ENCODE data around the gene CAMK2A. TPM values are rescaled to one million over a fixed set of nuclear protein-coding genes. Genes with fewer than 3 reads are reported as not detected.

The CAMK2A gene
- total and polyA plus RNA-seq, 2 experiments from 2014 or later: 0.18 TPM; not detected in 1

- TF ChIP-seq ETS1 (IDR thresholded peaks at IDR 0.05): no peak
- TF ChIP-seq CREB1 (CRISPR knock-in tag; IDR thresholded peaks at IDR 0.05; ENCODE audit: low read depth): no peak
- TF ChIP-seq POLR2AphosphoS5 (IDR thresholded peaks at IDR 0.05; ENCODE audit: low read depth): no peak
- TF ChIP-seq ZNF462 (CRISPR knock-in tag; IDR thresholded peaks at IDR 0.05): no peak
Measured at GRCh38 chr5:150313501-150313900, 23.9 kb upstream of the CAMK2A start (continued).

- no peak overlapping the region for H3K27ac Mint-ChIP-seq
- no peak overlapping the region for H3K27ac ChIP-seq (ENCODE audit: low read depth)
- TF ChIP-seq ZNF114 (CRISPR knock-in tag; IDR thresholded peaks at IDR 0.05) (no peak), CTCF (conservative IDR thresholded peaks at IDR 0.05; ENCODE audit: low read depth in 2 of 2) (no peak), JUNB (IDR thresholded peaks at IDR 0.05; ENCODE audit: unreplicated experiment) (no peak), POLR2AphosphoS5 (IDR thresholded peaks at IDR 0.05; ENCODE audit: low read depth) (no peak), ZNF331 (CRISPR knock-in tag; IDR thresholded peaks at IDR 0.05; ENCODE audit: low read depth) (no peak), NANOG (IDR thresholded peaks at IDR 0.05; ENCODE audit: borderline replicate concordance) (no peak), EZH2 (IDR thresholded peaks at IDR 0.05; ENCODE audit: low read depth, unreplicated experiment) (no peak), EZH2phosphoT487 (IDR thresholded peaks at IDR 0.05; ENCODE audit: unreplicated experiment) (no peak)
Measured at GRCh38 chr5:150312518-150312917, 22.9 kb upstream of the CAMK2A start.

More at GRCh38 chr5:150312518-150312917, 22.9 kb upstream of the CAMK2A start:
- DNase-seq (ENCODE audit: low spot score): no peak
- Histone ChIP-seq H3K4me1 (ENCODE audit: insufficient read depth) (no peaks in the 10 kb centered on the region), H3K27me3 (ENCODE audit: insufficient read depth) (no peaks in the 10 kb centered on the region), H3K79me2 (replicated peaks; ENCODE audit: insufficient read depth) (no peaks in the 10 kb centered on the region), H4K20me1 (replicated peaks; ENCODE audit: insufficient read depth) (no peaks in the 10 kb centered on the region), H3K9me2 (ENCODE audit: insufficient read depth) (no peaks in the 10 kb centered on the region), H3F3A (replicated peaks; ENCODE audit: low read depth) (no peaks in the 10 kb centered on the region), H3K4me3 (no peak overlapping the region), H3K36me3 (ENCODE audit: insufficient read depth) (no peaks in the 10 kb centered on the region), H2AFZ (no peak overlapping the region), H3K4me2 (no peak overlapping the region)
- peaks cover 9% of the 10 kb centered on the region; the same call in 2 of the 3 replicates for H3K4me1 Mint-ChIP-seq
- peaks cover 5% of the 10 kb centered on the region for H3K27me3 Mint-ChIP-seq (ENCODE audit: insufficient read depth, low read depth, poor library complexity)
- no peaks in the 10 kb centered on the region for H3K9me3 Mint-ChIP-seq
- no peak overlapping the region for H3K4me3 Mint-ChIP-seq
- no peak for ATAC-seq
- H3K36me3 Mint-ChIP-seq (ENCODE audit: low read depth): no peaks in the 10 kb centered on the region
